Keratinocyte (primary cell): ENCODE measurements around the gene SCFD2.

Experiments used
- EZH2 ChIP-seq: IDR thresholded peaks from one replicate; pipeline ENCODE4 v1.6.1; 2012; ENCODE audit warnings: inconsistent platforms, mild to moderate bottlenecking, low read length, moderate library complexity
- TF ChIP-seq, protein P1 (sequence below), 3 experiments: IDR thresholded peaks in 1 of 3; conservative IDR thresholded peaks in 1 of 3; optimal IDR thresholded peaks in 1 of 3; 2 replicates in 2 of 3; 3 replicates in 1 of 3; pipeline versions ENCODE3 to v1.5.1; 2011; ENCODE audit warnings: low read length in 3 of 3, mild to moderate bottlenecking in 3 of 3, moderate library complexity in 2 of 3, control low read depth in 1 of 3, inconsistent platforms in 1 of 3; ENCODE audit not compliant: insufficient read depth in 2 of 3; ENCODE audit errors: extremely low read depth in 1 of 3

DNA sequence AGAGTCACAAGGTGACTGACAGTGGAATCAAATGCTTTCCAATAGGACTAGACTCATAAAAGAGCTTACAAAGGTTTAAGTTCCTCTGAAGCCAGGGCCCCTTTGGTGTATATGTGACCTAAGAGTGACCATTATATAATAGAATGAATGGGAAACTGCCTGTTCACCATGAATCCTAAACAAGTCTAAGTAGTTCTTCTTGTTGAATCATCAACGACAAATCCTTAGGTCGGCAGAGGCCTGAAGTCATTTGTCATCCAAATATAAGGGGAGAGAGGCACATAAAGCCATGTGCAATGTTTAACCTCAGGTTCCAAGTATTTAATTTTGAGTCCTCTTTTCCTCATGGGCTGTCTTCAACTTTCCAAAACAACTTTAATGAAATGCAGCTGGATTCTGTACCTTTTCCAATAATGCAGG, 381.4 kb downstream of the SCFD2 start:
- no peak for TF ChIP-seq EZH2
- TF ChIP-seq, protein P1, sequence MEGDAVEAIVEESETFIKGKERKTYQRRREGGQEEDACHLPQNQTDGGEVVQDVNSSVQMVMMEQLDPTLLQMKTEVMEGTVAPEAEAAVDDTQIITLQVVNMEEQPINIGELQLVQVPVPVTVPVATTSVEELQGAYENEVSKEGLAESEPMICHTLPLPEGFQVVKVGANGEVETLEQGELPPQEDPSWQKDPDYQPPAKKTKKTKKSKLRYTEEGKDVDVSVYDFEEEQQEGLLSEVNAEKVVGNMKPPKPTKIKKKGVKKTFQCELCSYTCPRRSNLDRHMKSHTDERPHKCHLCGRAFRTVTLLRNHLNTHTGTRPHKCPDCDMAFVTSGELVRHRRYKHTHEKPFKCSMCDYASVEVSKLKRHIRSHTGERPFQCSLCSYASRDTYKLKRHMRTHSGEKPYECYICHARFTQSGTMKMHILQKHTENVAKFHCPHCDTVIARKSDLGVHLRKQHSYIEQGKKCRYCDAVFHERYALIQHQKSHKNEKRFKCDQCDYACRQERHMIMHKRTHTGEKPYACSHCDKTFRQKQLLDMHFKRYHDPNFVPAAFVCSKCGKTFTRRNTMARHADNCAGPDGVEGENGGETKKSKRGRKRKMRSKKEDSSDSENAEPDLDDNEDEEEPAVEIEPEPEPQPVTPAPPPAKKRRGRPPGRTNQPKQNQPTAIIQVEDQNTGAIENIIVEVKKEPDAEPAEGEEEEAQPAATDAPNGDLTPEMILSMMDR (optimal IDR thresholded peaks at IDR 0.05 in 1 of 3, IDR thresholded peaks at IDR 0.05 in 1 of 3, conservative IDR thresholded peaks at IDR 0.05 in 1 of 3; ENCODE audit: extremely low read depth in 1 of 3, insufficient read depth in 2 of 3, low read length in 3 of 3) = no peak
